Transverse colon (tissue), 4 donors: ENCODE data around the gene PSMD12. TPM values are rescaled to one million over a fixed set of nuclear protein-coding genes. Genes with fewer than 3 reads are reported as not detected.
"Not testable (repeated sequence)": the region's sequence is repeated elsewhere in the genome, so short reads cannot be mapped to it uniquely, and the experiment has no call there.

Experiments
- DNase-seq: peaks from one replicate; pipeline ENCODE4 v3.0.0-alpha.2; 2019
- H3K27ac ChIP-seq, 4 donors: fragments of 200-600 bp; sonication (generic); 2 replicates each; pipeline ENCODE4 v1.5.1; 2016 to 2018; ENCODE audit warnings: inconsistent platforms in 4 of 4
- H3K27me3 ChIP-seq: fragments of 200-600 bp; sonication (generic); 2 replicates; pipeline ENCODE4 v1.5.1; 2017; ENCODE audit warnings: inconsistent platforms
- H3K36me3 ChIP-seq, 4 donors: fragments of 200-600 bp; sonication (generic); 2 replicates each; pipeline ENCODE4 v1.5.1; 2017 to 2019; ENCODE audit warnings: inconsistent platforms in 4 of 4
- H3K4me1 ChIP-seq, 4 donors: fragments of 200-600 bp; sonication (generic); 2 replicates each; pipeline ENCODE4 v1.5.1; 2017 to 2020; ENCODE audit warnings: inconsistent platforms in 4 of 4
- H3K4me3 ChIP-seq, 4 donors: fragments of 200-600 bp; sonication (generic); 1 replicate in 1 of 4; 2 replicates in 3 of 4; pipeline versions ENCODE4 v1.5.1 to v1.6.1; 2017 to 2019; ENCODE audit warnings: inconsistent platforms in 4 of 4
- H3K9me3 ChIP-seq, 2 donors: fragments of 200-600 bp; sonication (generic); 2 replicates each; pipeline ENCODE4 v1.5.1; 2017 to 2019; ENCODE audit warnings: inconsistent platforms in 2 of 2
- CTCF ChIP-seq, 5 experiments: fragments of 200-600 bp in 3 of 5; fragments of 450-650 bp in 2 of 5; sonication (generic) in 3 of 5; IDR thresholded peaks; 1 replicate in 2 of 5; 2 replicates in 3 of 5; pipeline ENCODE4 v1.5.1; 2016 to 2017; ENCODE audit warnings: antibody characterized with exemption in 5 of 5, inconsistent platforms in 3 of 5, mild to moderate bottlenecking in 2 of 5, moderate library complexity in 1 of 5
- EP300 ChIP-seq: sonication (generic); formaldehyde crosslinking; IDR thresholded peaks from one replicate; pipeline ENCODE4 v1.6.1; 2017; ENCODE audit warnings: antibody characterized with exemption, low read depth
- POLR2A ChIP-seq: fragments of 450-650 bp; IDR thresholded peaks from one replicate; pipeline ENCODE4 v1.6.1; 2016; ENCODE audit warnings: antibody characterized with exemption, mild to moderate bottlenecking, moderate library complexity
- POLR2AphosphoS5 ChIP-seq, 3 donors: sonication (generic); formaldehyde crosslinking; IDR thresholded peaks; one replicate each; pipeline ENCODE4 v1.6.1; 2016; ENCODE audit warnings: antibody characterized with exemption in 3 of 3
- WGBS, 2 donors: methylation state at CpG; one replicate each; pipeline ENCODE4 v1.1.5; 2018; ENCODE audit warnings: low coverage in 1 of 2; 5-methylcytosine and 5-hydroxymethylcytosine counted together
- in situ Hi-C, 4 donors: fragments of 200-750 bp; cut with MboI; loops; one replicate each; pipeline versions ENCODE4 v1.15.0 to v1.15.1; 2017; ENCODE audit warnings: low sequenced_read_pairs in 3 of 4, low pct_ligation_motif_present in 1 of 4, low pct_unique_long_range_greater_than_20kb in 1 of 4
- intact Hi-C: fragments of 100-400 bp; cut with DNase I; formaldehyde crosslinking; loops from one replicate; pipeline ENCODE4 v1.15.1; 2023; ENCODE audit warnings: low total_unique reads
- total RNA-seq, 4 donors: library from RNA; depleted of rRNA; stranded (reverse); fragments of >200 nt; gene quantifications; one replicate each; pipeline ENCODE4 v1.1.0, GENCODE V29; 2016

The PSMD12 gene
- total RNA-seq, 4 donors from 2014 or later: 7.2 to 25.2 (median 12.5) TPM

GRCh38 chr17:67328026-67328425, 38.4 kb downstream of the PSMD12 start:
- H3K27me3 ChIP-seq: no peaks in the 10 kb centered on the region
- TF ChIP-seq CTCF (IDR thresholded peaks at IDR 0.05) (no peak), EP300 (no peak), POLR2A (no peak), POLR2AphosphoS5 (IDR thresholded peaks at IDR 0.05) (no peak)
- H3K9me3 ChIP-seq: no peaks in the 10 kb centered on the region
- intact Hi-C loops: no loop called here
- H3K4me3 ChIP-seq: no peak overlapping the region
- DNase-seq: no peak
- WGBS, 2 donors: 89% methylated on average over 3 of the region's 3 CpGs; no CpG with 5 or more reads in 1 of the 2 donors
- in situ Hi-C loops: no loop called here
- H3K36me3 ChIP-seq: no peaks in the 10 kb centered on the region
- H3K27ac ChIP-seq: no peak overlapping the region
- H3K4me1 ChIP-seq: no peaks in the 10 kb centered on the region

- H3K27me3 ChIP-seq, H3K4me1 ChIP-seq, intact Hi-C loops, H3K9me3 ChIP-seq, H3K36me3 ChIP-seq, H3K27ac ChIP-seq, DNase-seq, in situ Hi-C loops, H3K4me3 ChIP-seq: not testable (repeated sequence)
- WGBS, 2 donors: 73 to 91% methylated on average over 9 to 13 of the region's 13 CpGs
Observed at GRCh38 chr17:67326959-67327745, 39.2 kb downstream of the PSMD12 start.

- Histone ChIP-seq H3K9me3 (no peaks in the 10 kb centered on the region), H3K4me1 (no peaks in the 10 kb centered on the region), H3K4me3 (no peak overlapping the region), H3K27me3 (no peaks in the 10 kb centered on the region), H3K27ac (no peak overlapping the region), H3K36me3 (no peaks in the 10 kb centered on the region)
- no peak for DNase-seq
- intact Hi-C loops: no loop called here
- in situ Hi-C loops: no loop called here
- TF ChIP-seq POLR2A (no peak), POLR2AphosphoS5 (IDR thresholded peaks at IDR 0.05) (no peak), EP300 (no peak)
- WGBS, 2 donors: 87 to 100% methylated on average over 3 of the region's 3 CpGs
Observed at GRCh38 chr17:67326440-67326839, 39.9 kb downstream of the PSMD12 start.

- H3K4me3 ChIP-seq: no peak overlapping the region
Observed at GRCh38 chr17:67324330-67324729, 42.0 kb downstream of the PSMD12 start.

More at GRCh38 chr17:67324330-67324729, 42.0 kb downstream of the PSMD12 start:
- in situ Hi-C loops (loop anchor here in 1 of 4 donors (25.0 kb wide), 1 partner anchor 587 kb away; no protein-coding TSS in a partner anchor), intact Hi-C loops (no loop called here)
- no peak for TF ChIP-seq EP300
- no peak for TF ChIP-seq POLR2AphosphoS5 (IDR thresholded peaks at IDR 0.05)
- no peak for TF ChIP-seq POLR2A
- no peak for TF ChIP-seq CTCF (IDR thresholded peaks at IDR 0.05)
- no peak overlapping the region for H3K27ac ChIP-seq
- H3K9me3 ChIP-seq: no peaks in the 10 kb centered on the region
- H3K4me1 ChIP-seq: no peaks in the 10 kb centered on the region
- no peaks in the 10 kb centered on the region for H3K36me3 ChIP-seq
- DNase-seq: no peak
- 97% methylated on average over 2 of the region's 2 CpGs; no CpG with 5 or more reads in 1 of the 2 donors for WGBS, 2 donors
- H3K27me3 ChIP-seq: no peaks in the 10 kb centered on the region
